ENCODE data around the gene BLOC1S5. TPM values are rescaled to one million over a fixed set of nuclear protein-coding genes. Genes with fewer than 3 reads are reported as not detected.

The BLOC1S5 gene
- polyA plus RNA-seq, 2 of the 4 experiments (the other 2 are of a cell fraction) = 10.2 to 10.8 TPM

DNA sequence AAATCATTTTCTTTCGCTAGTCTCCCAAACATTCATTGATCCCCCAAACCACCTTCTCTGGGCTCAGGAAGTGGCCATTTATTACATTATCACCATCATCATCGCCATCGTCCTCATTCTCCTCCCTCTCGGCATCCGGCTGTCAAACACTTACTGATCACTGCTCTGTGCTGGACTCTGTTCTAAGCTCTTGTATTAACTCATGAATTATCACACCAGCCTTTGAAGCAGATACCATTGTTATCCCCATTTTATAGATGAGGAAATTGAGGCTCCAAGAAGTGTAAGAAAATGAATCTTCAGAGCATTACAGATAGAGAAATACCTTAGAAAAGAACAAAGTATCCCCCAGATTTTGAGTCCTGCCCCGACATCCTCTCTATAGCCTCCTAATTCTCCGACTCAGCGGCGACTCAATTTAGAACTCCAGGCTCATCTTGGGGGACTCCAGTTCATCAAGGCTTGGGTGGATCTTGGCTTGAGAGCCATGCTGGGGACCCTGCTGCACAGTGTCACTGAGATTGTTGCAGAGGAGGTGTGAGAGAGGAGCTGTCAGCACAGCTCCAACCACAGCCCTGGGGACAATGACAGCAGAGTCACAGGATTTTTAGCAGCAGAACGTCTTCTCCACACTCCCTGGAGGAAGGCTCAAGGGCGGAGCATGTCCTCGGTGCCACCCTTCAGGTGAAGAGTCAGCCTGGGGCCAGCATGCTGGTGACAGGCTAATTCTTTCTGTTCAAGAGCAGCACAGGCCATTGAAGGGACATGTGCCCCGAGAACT, 44.8 kb upstream of the BLOC1S5 start:
- H3K27ac ChIP-seq = peak overlapping the region; percentile 79 to 90
- POLR2A ChIA-PET = no interaction called here

DNA sequence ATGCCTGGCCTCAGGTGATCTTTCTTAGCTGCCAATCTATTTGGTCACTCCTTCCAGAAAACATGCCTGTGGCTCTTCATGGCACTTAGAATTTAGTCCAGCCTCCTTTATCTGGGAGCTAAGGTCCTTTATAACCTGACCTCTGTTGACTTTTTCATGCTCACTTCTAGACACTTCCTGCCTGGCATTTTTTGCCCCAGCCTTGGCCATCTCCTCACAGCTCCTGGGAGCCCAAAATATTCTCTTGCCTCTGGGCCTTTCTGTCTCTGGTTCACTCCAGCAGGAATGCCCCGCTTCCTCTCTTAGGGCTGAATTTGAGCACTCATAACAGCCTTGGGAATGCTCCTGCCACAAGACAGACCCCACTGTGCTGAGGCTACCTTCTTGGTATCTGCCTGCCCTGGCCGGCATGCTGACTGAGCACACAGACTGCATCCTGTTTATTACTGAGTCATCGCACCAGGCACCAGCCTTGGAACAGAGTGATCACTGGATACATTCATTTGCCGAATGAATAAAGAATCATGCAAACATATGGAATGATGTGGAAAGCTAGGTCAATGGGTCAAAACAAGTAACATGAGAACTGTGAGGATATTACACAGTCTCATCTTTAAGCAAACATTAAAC, 44.0 kb upstream of the BLOC1S5 start:
- Histone ChIP-seq H3K4me3 (no peak overlapping the region), H3K27ac (peak overlapping the region; percentile 79 to 90), H3K4me2 (peak overlapping the region; percentile 76), H3K4me1 (peaks cover 18% of the 10 kb centered on the region), H3K9me3 (no peaks in the 10 kb centered on the region)
- DNase-seq (ENCODE audit: low read depth in 1 of 2, low spot score in 1 of 2) (peak; percentile 55 to 76), FAIRE-seq (no peak), ATAC-seq (peak; percentile 91 to 98)
- TF ChIP-seq, protein P1, sequence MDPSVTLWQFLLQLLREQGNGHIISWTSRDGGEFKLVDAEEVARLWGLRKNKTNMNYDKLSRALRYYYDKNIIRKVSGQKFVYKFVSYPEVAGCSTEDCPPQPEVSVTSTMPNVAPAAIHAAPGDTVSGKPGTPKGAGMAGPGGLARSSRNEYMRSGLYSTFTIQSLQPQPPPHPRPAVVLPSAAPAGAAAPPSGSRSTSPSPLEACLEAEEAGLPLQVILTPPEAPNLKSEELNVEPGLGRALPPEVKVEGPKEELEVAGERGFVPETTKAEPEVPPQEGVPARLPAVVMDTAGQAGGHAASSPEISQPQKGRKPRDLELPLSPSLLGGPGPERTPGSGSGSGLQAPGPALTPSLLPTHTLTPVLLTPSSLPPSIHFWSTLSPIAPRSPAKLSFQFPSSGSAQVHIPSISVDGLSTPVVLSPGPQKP (IDR thresholded peaks at IDR 0.05; ENCODE audit: low read depth, low read length) = no peak
- TF ChIP-seq FOSL2 (IDR thresholded peaks at IDR 0.05) (no peak), FOSL2 (CRISPR knock-in tag; IDR thresholded peaks at IDR 0.05) (peak; percentile 76), GATA3 (IDR thresholded peaks at IDR 0.05; ENCODE audit: borderline replicate concordance) (peak; percentile 35; the same call in 1 of the 2 replicates), EP300 (IDR thresholded peaks at IDR 0.05) (peak in 1 of 2 experiments; percentile 29; a peak in 1 of 5 replicates), HOXB13 (CRISPR knock-in tag; IDR thresholded peaks at IDR 0.05; ENCODE audit: low read depth) (no peak), FOXS1 (CRISPR knock-in tag; IDR thresholded peaks at IDR 0.05) (no peak; the same call in 1 of the 2 replicates), JUNB (IDR thresholded peaks at IDR 0.05) (peak; percentile 47; the same call in 1 of the 2 replicates), NPAS2 (CRISPR knock-in tag; IDR thresholded peaks at IDR 0.05; ENCODE audit: borderline replicate concordance) (no peak), MAFK (IDR thresholded peaks at IDR 0.05; ENCODE audit: partially characterized antibody) (peak; percentile 94), KDM1A (IDR thresholded peaks at IDR 0.05; ENCODE audit: low read depth) (0 out of 2 replicates have a peak, but pooled peaks have one; percentile 27)
- TF ChIP-seq, protein P2, sequence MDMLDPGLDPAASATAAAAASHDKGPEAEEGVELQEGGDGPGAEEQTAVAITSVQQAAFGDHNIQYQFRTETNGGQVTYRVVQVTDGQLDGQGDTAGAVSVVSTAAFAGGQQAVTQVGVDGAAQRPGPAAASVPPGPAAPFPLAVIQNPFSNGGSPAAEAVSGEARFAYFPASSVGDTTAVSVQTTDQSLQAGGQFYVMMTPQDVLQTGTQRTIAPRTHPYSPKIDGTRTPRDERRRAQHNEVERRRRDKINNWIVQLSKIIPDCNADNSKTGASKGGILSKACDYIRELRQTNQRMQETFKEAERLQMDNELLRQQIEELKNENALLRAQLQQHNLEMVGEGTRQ (IDR thresholded peaks at IDR 0.05) = no peak
- TF ChIP-seq, protein P3, sequence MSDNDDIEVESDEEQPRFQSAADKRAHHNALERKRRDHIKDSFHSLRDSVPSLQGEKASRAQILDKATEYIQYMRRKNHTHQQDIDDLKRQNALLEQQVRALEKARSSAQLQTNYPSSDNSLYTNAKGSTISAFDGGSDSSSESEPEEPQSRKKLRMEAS (IDR thresholded peaks at IDR 0.05) = peak; percentile 53
- CTCF ChIA-PET = interaction anchor here (1.3 to 2.4 kb wide), 2 partner anchors 23 to 111 kb away, joined by 5 to 7 read pairs; no protein-coding TSS in a partner anchor
- POLR2A ChIA-PET = no interaction called here
- 16% methylated on average over 4 of the region's 4 CpGs for WGBS (ENCODE audit: missing lambda C conversion rate)

More for the DNA sequence above, 44.8 kb upstream of the BLOC1S5 start:
- Histone ChIP-seq H3K4me3 (no peak overlapping the region), H3K4me1 (peaks cover 18% of the 10 kb centered on the region), H3K9me3 (no peaks in the 10 kb centered on the region), H3K4me2 (peak overlapping the region; percentile 76)
- CTCF ChIA-PET = interaction anchor here (1.3 to 2.4 kb wide), 2 partner anchors 22 to 111 kb away, joined by 5 to 7 read pairs; no protein-coding TSS in a partner anchor
- DNase-seq (ENCODE audit: low read depth in 1 of 2, low spot score in 1 of 2) = no peak
- FAIRE-seq = no peak
- TF ChIP-seq CHD4 (IDR thresholded peaks at IDR 0.05; ENCODE audit: borderline replicate concordance) (0 out of 2 replicates have a peak, but pooled peaks have one; percentile 56), KDM1A (IDR thresholded peaks at IDR 0.05; ENCODE audit: low read depth) (peak; percentile 52; the same call in 1 of the 2 replicates), PHF8 (IDR thresholded peaks at IDR 0.05; ENCODE audit: borderline replicate concordance, low read depth) (no peak)
- WGBS (ENCODE audit: missing lambda C conversion rate) = 71% methylated on average over 11 of the region's 13 CpGs
- peak; percentile 22 to 34; a peak in 3 of 6 replicates for ATAC-seq

DNA sequence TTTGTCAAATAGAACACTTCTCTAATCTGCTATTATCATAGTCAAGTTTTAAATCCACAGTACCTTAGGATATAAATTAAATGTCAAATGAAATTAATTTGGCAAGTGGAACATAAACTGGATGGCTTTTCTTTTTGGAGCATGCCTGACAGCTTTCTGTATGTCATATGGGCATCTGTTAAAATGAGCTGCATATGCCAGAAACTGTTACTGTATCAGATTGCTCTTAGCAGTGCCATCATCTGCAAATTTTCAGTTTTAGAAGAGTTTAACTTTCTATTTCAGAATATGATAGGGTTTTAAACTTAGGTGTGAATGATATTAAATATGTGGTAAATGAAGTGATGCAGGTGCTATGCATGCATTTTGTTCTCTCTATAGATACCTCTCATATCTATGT, 41.6 kb upstream of the BLOC1S5 start:
- Histone ChIP-seq H3K4me1 (peaks cover 19% of the 10 kb centered on the region), H3K4me3 (no peak overlapping the region), H3K27ac (no peak overlapping the region), H3K9me3 (no peaks in the 10 kb centered on the region), H3K4me2 (no peak overlapping the region)
- ATAC-seq (no peak), FAIRE-seq (no peak), DNase-seq (ENCODE audit: low read depth in 1 of 2, low spot score in 1 of 2) (no peak)
- POLR2A ChIA-PET = no interaction called here
- CTCF ChIA-PET = no interaction called here
- TF ChIP-seq RAD21 (conservative IDR thresholded peaks at IDR 0.05 in 1 of 2, IDR thresholded peaks at IDR 0.05 in 1 of 2) = no peak
- TF ChIP-seq, protein P4, sequence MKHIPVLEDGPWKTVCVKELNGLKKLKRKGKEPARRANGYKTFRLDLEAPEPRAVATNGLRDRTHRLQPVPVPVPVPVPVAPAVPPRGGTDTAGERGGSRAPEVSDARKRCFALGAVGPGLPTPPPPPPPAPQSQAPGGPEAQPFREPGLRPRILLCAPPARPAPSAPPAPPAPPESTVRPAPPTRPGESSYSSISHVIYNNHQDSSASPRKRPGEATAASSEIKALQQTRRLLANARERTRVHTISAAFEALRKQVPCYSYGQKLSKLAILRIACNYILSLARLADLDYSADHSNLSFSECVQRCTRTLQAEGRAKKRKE (CRISPR knock-in tag; IDR thresholded peaks at IDR 0.05; ENCODE audit: low read depth) = no peak
- no peak for TF ChIP-seq HOXA7 (CRISPR knock-in tag; IDR thresholded peaks at IDR 0.05)
- TF ChIP-seq, protein P3 (IDR thresholded peaks at IDR 0.05) = no peak
- no peak for TF ChIP-seq FOXS1 (CRISPR knock-in tag; IDR thresholded peaks at IDR 0.05)
- TF ChIP-seq PHF8 (IDR thresholded peaks at IDR 0.05; ENCODE audit: borderline replicate concordance, low read depth) = no peak
- no peak for TF ChIP-seq FOSB (CRISPR knock-in tag; IDR thresholded peaks at IDR 0.05)
- no peak for TF ChIP-seq MYC (IDR thresholded peaks at IDR 0.05; ENCODE audit: borderline replicate concordance, low read length)
- TF ChIP-seq EP300 (IDR thresholded peaks at IDR 0.05) = no peak
- TF ChIP-seq, protein P5, sequence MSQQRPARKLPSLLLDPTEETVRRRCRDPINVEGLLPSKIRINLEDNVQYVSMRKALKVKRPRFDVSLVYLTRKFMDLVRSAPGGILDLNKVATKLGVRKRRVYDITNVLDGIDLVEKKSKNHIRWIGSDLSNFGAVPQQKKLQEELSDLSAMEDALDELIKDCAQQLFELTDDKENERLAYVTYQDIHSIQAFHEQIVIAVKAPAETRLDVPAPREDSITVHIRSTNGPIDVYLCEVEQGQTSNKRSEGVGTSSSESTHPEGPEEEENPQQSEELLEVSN (IDR thresholded peaks at IDR 0.05; ENCODE audit: borderline replicate concordance, low read depth) = no peak
- TF ChIP-seq RARB (CRISPR knock-in tag; IDR thresholded peaks at IDR 0.05) = no peak
- TF ChIP-seq ZNF302 (CRISPR knock-in tag; IDR thresholded peaks at IDR 0.05) = no peak
- TF ChIP-seq RCOR1 (IDR thresholded peaks at IDR 0.05; ENCODE audit: low read depth, low read length) = no peak
- TF ChIP-seq, protein P6, sequence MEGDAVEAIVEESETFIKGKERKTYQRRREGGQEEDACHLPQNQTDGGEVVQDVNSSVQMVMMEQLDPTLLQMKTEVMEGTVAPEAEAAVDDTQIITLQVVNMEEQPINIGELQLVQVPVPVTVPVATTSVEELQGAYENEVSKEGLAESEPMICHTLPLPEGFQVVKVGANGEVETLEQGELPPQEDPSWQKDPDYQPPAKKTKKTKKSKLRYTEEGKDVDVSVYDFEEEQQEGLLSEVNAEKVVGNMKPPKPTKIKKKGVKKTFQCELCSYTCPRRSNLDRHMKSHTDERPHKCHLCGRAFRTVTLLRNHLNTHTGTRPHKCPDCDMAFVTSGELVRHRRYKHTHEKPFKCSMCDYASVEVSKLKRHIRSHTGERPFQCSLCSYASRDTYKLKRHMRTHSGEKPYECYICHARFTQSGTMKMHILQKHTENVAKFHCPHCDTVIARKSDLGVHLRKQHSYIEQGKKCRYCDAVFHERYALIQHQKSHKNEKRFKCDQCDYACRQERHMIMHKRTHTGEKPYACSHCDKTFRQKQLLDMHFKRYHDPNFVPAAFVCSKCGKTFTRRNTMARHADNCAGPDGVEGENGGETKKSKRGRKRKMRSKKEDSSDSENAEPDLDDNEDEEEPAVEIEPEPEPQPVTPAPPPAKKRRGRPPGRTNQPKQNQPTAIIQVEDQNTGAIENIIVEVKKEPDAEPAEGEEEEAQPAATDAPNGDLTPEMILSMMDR (IDR thresholded peaks at IDR 0.05) = no peak
- no peak for TF ChIP-seq CHD4 (IDR thresholded peaks at IDR 0.05; ENCODE audit: borderline replicate concordance)

All from A549 (cell line).